ENCODE results near the gene MED15.

MED15 gene

GRCh38 chr22:20584029-20584871 is 76.8 kb downstream of the MED15 start:
- Histone ChIP-seq H3K27ac (no peak overlapping the region), H3K36me3 (peaks cover 54 to 88% (median 85%) of the 10 kb centered on the region in 3 donors), H3K9me3 (no peaks in the 10 kb centered on the region), H3K27me3 (no peaks in the 10 kb centered on the region), H3K4me3 (no peak overlapping the region), H3K4me1 (peaks cover 0 to 7% (median 3%) of the 10 kb centered on the region in 4 donors)
- DNase-seq = no peak
- intact Hi-C loops (cut with DNase I; ENCODE audit: low total_unique reads) = no loop called here
- TF ChIP-seq CTCF (IDR thresholded peaks at IDR 0.05) = no peak

DNA sequence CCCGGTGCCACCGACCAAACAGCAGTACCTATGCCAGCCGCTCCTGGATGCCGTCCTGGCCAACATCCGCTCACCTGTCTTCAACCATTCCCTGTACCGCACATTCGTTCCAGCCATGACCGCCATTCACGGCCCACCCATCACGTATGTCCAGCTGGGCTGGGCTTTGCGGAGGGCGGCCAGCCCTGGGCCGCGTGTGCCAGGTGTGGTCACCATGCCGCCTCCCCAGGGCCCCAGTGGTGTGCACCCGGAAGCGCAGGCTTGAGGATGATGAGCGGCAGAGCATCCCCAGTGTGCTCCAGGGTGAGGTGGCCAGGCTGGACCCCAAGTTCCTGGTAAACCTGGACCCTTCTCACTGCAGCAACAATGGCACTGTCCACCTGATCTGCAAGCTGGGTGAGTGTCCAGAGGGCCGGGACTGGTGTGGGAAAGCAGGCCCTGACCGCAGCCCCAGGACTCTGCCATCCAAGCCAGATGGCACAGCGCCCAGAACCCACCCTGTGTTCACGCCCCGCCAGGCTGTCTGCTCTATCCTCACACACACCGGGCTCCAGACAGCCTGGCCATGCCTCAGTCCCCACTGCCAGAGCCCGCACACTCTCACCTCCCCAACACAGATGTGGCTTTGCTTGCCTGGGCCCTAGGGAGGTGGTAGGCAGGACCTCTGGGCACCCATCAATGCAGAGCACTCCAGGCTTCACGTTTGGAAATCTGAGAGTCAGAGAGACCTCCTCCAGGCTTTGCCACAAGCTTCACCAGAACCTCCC is 77.6 kb downstream of the MED15 start:
- TF ChIP-seq CTCF (IDR thresholded peaks at IDR 0.05) = no peak
- intact Hi-C loops (cut with DNase I; ENCODE audit: low total_unique reads) = no loop called here
- H3K27ac ChIP-seq = no peak overlapping the region
- H3K36me3 ChIP-seq = peaks cover 54 to 80% (median 77%) of the 10 kb centered on the region in 3 donors
- no peaks in the 10 kb centered on the region for H3K9me3 ChIP-seq
- no peaks in the 10 kb centered on the region for H3K4me1 ChIP-seq
- no peak overlapping the region for H3K4me3 ChIP-seq
- no peaks in the 10 kb centered on the region for H3K27me3 ChIP-seq
- no peak for DNase-seq

- H3K36me3 ChIP-seq = peaks cover 54 to 72% (median 71%) of the 10 kb centered on the region in 3 donors
- no peaks in the 10 kb centered on the region for H3K9me3 ChIP-seq
- no peak for TF ChIP-seq CTCF (IDR thresholded peaks at IDR 0.05)
- no peaks in the 10 kb centered on the region for H3K27me3 ChIP-seq
- DNase-seq = no peak
- no peak overlapping the region for H3K4me3 ChIP-seq
- H3K27ac ChIP-seq = no peak overlapping the region
- intact Hi-C loops (cut with DNase I; ENCODE audit: low total_unique reads) = no loop called here
- no peaks in the 10 kb centered on the region for H3K4me1 ChIP-seq
Observed at GRCh38 chr22:20585639-20586402, 78.4 kb downstream of the MED15 start.

DNA sequence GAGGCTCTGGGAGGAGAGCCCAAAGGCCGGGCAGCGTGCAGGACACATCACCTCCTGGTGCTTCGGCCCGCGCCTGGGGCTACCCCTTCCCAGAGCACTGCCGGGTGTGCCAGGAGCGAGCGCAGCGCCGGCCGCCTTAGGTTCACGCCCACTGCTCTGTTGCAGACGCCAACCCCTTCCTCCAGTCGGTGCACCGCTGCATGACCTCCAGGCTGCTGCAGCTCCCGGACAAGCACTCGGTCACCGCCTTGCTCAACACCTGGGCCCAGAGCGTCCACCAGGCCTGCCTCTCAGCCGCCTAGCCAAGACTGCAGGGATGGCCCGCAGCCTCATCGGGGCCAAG is 79.0 kb downstream of the MED15 start:
- Histone ChIP-seq H3K9me3 (no peaks in the 10 kb centered on the region), H3K27me3 (no peaks in the 10 kb centered on the region), H3K36me3 (peaks cover 54 to 66% (median 66%) of the 10 kb centered on the region in 3 donors), H3K4me1 (no peaks in the 10 kb centered on the region), H3K4me3 (no peak overlapping the region), H3K27ac (no peak overlapping the region)
- intact Hi-C loops (cut with DNase I; ENCODE audit: low total_unique reads) = no loop called here
- DNase-seq = no peak
- TF ChIP-seq CTCF (IDR thresholded peaks at IDR 0.05) = no peak

GRCh38 chr22:20587206-20587958 is 80.0 kb downstream of the MED15 start:
- DNase-seq = no peak
- no peak for TF ChIP-seq CTCF (IDR thresholded peaks at IDR 0.05)
- Histone ChIP-seq H3K4me1 (no peaks in the 10 kb centered on the region), H3K9me3 (no peaks in the 10 kb centered on the region), H3K27ac (no peak overlapping the region), H3K4me3 (no peak overlapping the region), H3K36me3 (peaks cover 53 to 56% (median 56%) of the 10 kb centered on the region in 3 donors), H3K27me3 (no peaks in the 10 kb centered on the region)
- intact Hi-C loops (cut with DNase I; ENCODE audit: low total_unique reads) = no loop called here
